Activated T-helper 2 cell treated with anti-CD3 and anti-CD28 coated beads, Interferon-gamma antibody, Interleukin-2, Interleukin-4, amounts not matched to agents 10 μg/mL and 5 μg/mL and 100 μg/mL, durations not matched to agents 14 hours and 24 hours and 36 hours (primary cell): ENCODE results near the gene SMAD4. TPM values are rescaled to one million over a fixed set of nuclear protein-coding genes. Genes with fewer than 3 reads are reported as not detected.
"Not testable (repeated sequence)": the region's sequence is repeated elsewhere in the genome, so short reads cannot be mapped to it uniquely, and the experiment has no call there.

ENCODE experiments used
- DNase-seq: peaks from one replicate; pipeline ENCODE4 v3.0.0; 2021; ENCODE audit warnings: low spot score
- H3K27ac Mint-ChIP-seq: one replicate; pipeline ENCODE4 v1.8.0; 2021; ENCODE audit warnings: mixed read lengths
- H3K27me3 Mint-ChIP-seq: one replicate; pipeline ENCODE4 v1.8.0; 2021; ENCODE audit warnings: low read depth, mixed read lengths
- H3K36me3 Mint-ChIP-seq: one replicate; pipeline ENCODE4 v1.8.0; 2021; ENCODE audit warnings: low read depth, mixed read lengths
- H3K4me1 Mint-ChIP-seq: one replicate; pipeline ENCODE4 v1.8.0; 2021; ENCODE audit warnings: low read depth, mixed read lengths
- H3K4me3 Mint-ChIP-seq: one replicate; pipeline ENCODE4 v1.8.0; 2021; ENCODE audit warnings: low read depth, mild to moderate bottlenecking, moderate library complexity, mixed read lengths
- H3K9me3 Mint-ChIP-seq: one replicate; pipeline ENCODE4 v1.8.0; 2021; ENCODE audit warnings: mixed read lengths
- intact Hi-C: fragments of 100-400 bp; cut with micrococcal nuclease; formaldehyde crosslinking; loops from one replicate; pipeline ENCODE4 v1.15.1; 2023
- total RNA-seq: library from RNA; stranded (reverse); gene quantifications from 2 replicates; pipeline ENCODE4 v1.2.3, GENCODE V29; 2022

SMAD4 gene
- total RNA-seq, 1 donor from 2014 or later, result 73.0 TPM

- intact Hi-C loops, result loop anchor here (5.0 kb wide), 3 partner anchors 44 to 1179 kb away; partner anchors contain the start of gene MRO
- no peaks in the 10 kb centered on the region for H3K27me3 Mint-ChIP-seq
- H3K4me3 Mint-ChIP-seq, result no peak overlapping the region
- no peaks in the 10 kb centered on the region for H3K36me3 Mint-ChIP-seq
- no peak for DNase-seq
- no peaks in the 10 kb centered on the region for H3K9me3 Mint-ChIP-seq
- no peak overlapping the region for H3K27ac Mint-ChIP-seq
- peaks cover 18% of the 10 kb centered on the region for H3K4me1 Mint-ChIP-seq
These were observed 78.3 kb downstream of the SMAD4 start for GRCh38 chr18:51108330-51108729.

- Mint-ChIP-seq H3K9me3 (no peaks in the 10 kb centered on the region), H3K27me3 (no peaks in the 10 kb centered on the region), H3K27ac (no peak overlapping the region), H3K4me3 (no peak overlapping the region), H3K4me1 (peaks cover 18% of the 10 kb centered on the region), H3K36me3 (no peaks in the 10 kb centered on the region)
- intact Hi-C loops, result loop anchor here (2.0 kb wide), 1 partner anchor 61 kb away; no protein-coding TSS in a partner anchor
- DNase-seq, result peak; percentile 51
These were observed 80.2 kb downstream of the SMAD4 start for GRCh38 chr18:51110073-51110797.

- DNase-seq, H3K27ac Mint-ChIP-seq, H3K36me3 Mint-ChIP-seq, H3K9me3 Mint-ChIP-seq, H3K4me3 Mint-ChIP-seq, H3K27me3 Mint-ChIP-seq: not testable (repeated sequence)
- intact Hi-C loops, result loop anchor here (2.0 kb wide), 1 partner anchor 59 kb away; no protein-coding TSS in a partner anchor
- H3K4me1 Mint-ChIP-seq, result peaks cover 18% of the 10 kb centered on the region
These were observed 81.8 kb downstream of the SMAD4 start for GRCh38 chr18:51111633-51112355.

DNA sequence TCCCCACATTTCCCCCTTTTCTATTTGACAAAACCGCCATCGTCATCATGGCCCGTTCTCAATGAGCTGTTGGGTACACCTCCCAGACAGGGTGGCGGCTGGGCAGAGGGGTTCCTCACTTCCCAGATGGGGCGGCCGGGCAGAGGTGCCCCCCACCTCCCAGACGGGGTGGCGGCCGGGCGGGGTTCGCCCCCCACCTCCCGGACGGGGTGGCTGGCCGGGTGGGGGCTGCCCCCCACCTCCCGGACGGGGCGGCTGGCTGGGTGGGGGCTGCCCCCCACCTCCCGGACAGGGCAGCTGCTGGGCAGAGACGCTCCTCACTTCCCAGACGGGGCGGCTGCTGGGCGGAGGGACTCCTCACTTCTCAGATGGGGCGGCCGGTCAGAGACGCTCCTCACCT lies 87.0 kb downstream of the SMAD4 start:
- H3K4me3 Mint-ChIP-seq, H3K36me3 Mint-ChIP-seq, intact Hi-C loops, H3K4me1 Mint-ChIP-seq, H3K27ac Mint-ChIP-seq, DNase-seq, H3K27me3 Mint-ChIP-seq, H3K9me3 Mint-ChIP-seq: not testable (repeated sequence)

DNA sequence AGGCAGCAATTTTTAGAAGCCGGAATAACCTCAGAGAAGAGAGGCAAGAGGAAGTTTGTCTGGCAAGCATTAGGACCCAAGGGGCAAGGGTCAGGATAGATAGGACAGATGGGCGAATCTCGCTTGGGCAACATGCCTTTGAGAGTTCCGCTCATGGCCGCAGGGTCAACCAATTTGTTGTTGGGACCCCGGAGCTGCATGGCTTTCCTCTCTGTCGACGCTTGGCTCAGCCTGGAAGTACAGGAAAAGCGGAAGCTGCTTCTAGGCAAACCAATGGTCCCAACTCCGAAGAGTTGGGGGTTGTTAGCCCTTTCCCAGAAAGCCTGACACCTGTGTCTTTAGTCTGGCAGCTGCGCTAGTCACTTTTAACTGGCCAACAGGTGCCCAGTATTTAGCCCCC lies 89.5 kb downstream of the SMAD4 start:
- H3K36me3 Mint-ChIP-seq, H3K27ac Mint-ChIP-seq, H3K4me3 Mint-ChIP-seq, H3K4me1 Mint-ChIP-seq, intact Hi-C loops, DNase-seq, H3K9me3 Mint-ChIP-seq, H3K27me3 Mint-ChIP-seq: not testable (repeated sequence)

DNA sequence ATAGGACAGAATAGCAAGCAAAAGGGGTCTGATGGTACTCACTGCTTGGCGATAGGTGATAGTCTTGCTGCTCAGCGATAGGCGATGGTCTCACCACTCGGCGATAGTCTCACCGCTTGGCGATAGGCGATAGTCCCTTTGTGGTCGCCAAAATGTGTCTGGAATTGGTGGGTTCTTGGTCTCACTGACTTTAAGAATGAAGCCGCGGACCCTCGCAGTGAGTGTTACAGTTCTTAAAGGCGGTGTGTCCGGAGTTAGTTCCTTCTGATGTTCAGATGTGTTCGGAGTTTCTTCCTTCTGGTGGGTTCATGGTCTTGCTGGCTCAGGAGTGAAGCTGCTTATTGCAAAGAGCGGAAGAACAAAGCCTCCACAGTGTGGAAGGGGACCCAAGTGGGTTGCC lies 90.0 kb downstream of the SMAD4 start:
- H3K36me3 Mint-ChIP-seq, H3K9me3 Mint-ChIP-seq, H3K27me3 Mint-ChIP-seq, H3K4me3 Mint-ChIP-seq, intact Hi-C loops, H3K4me1 Mint-ChIP-seq, H3K27ac Mint-ChIP-seq, DNase-seq: not testable (repeated sequence)

DNA sequence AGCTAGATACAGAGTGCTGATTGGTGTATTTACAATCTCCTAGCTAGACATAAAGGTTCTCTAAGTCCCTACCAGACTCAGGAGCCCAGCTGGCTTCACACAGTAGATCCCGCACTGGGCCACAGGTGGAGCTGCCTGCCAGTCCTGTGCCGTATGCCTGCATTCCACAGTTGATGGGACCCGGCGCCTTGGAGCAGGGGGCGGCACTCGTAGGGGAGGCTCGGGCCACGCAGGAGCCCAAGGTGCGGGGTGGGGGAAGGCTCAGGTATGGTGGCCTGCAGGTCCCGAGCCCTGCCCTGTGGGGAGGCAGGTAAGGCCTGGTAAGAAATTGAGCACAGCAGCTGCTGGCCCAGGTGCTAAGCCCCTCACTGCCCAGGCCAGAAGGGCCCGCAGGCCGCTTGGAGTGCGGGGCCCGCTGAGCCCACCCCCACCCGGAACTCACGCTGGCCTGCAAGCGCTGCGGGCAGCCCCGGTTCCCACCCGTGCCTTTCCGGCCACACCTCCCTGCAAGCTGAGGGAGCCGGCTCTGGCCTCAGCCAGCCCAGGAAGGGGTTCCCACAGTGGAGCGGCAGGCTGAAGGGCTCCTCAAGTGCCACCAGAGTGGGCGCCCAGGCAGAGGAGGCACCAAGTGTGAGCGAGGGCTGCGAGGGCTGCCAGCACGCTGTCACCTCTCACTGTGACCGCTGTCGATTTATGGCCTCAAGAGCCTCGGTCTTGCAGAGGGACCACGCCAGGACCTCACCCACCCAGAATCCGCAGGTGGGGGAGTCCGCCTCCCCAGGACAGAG lies 91.0 kb downstream of the SMAD4 start:
- Mint-ChIP-seq H3K4me3 (no peak overlapping the region), H3K36me3 (no peaks in the 10 kb centered on the region), H3K27ac (no peak overlapping the region), H3K4me1 (no peaks in the 10 kb centered on the region), H3K27me3 (no peaks in the 10 kb centered on the region), H3K9me3 (peaks cover 7% of the 10 kb centered on the region)
- intact Hi-C loops, result no loop called here
- no peak for DNase-seq

DNA sequence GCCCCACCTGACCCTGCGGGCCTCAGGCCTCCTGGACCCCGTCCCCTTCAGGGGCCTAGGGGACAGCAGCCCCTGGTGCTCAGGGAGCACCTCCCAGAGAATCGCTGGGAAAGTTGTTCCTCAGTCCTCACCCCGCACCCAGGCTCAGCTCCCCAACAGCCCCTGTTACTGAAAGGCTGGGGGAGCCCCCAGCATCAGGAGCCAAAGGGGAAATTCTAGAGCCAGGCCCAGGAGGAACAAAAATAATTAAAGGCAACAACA lies 91.5 kb downstream of the SMAD4 start:
- no peak overlapping the region for H3K27ac Mint-ChIP-seq
- DNase-seq, result no peak
- no peak overlapping the region for H3K4me3 Mint-ChIP-seq
- H3K27me3 Mint-ChIP-seq, result no peaks in the 10 kb centered on the region
- H3K4me1 Mint-ChIP-seq, result no peaks in the 10 kb centered on the region
- intact Hi-C loops, result no loop called here
- no peaks in the 10 kb centered on the region for H3K36me3 Mint-ChIP-seq
- H3K9me3 Mint-ChIP-seq, result peaks cover 7% of the 10 kb centered on the region

GRCh38 chr18:51122266-51123045 lies 92.4 kb downstream of the SMAD4 start:
- DNase-seq, result no peak
- Mint-ChIP-seq H3K27me3 (no peaks in the 10 kb centered on the region), H3K9me3 (peaks cover 7% of the 10 kb centered on the region), H3K4me3 (no peak overlapping the region), H3K4me1 (no peaks in the 10 kb centered on the region), H3K36me3 (no peaks in the 10 kb centered on the region), H3K27ac (no peak overlapping the region)
- intact Hi-C loops, result no loop called here

- Mint-ChIP-seq H3K27ac (no peak overlapping the region), H3K4me3 (no peak overlapping the region), H3K4me1 (no peaks in the 10 kb centered on the region), H3K9me3 (peaks cover 4% of the 10 kb centered on the region), H3K27me3 (no peaks in the 10 kb centered on the region), H3K36me3 (no peaks in the 10 kb centered on the region)
- DNase-seq, result no peak
- intact Hi-C loops, result no loop called here
These were observed 93.0 kb downstream of the SMAD4 start for GRCh38 chr18:51123046-51123395.

GRCh38 chr18:51123481-51123880 lies 93.5 kb downstream of the SMAD4 start:
- no peak overlapping the region for H3K27ac Mint-ChIP-seq
- H3K36me3 Mint-ChIP-seq, result no peaks in the 10 kb centered on the region
- no peaks in the 10 kb centered on the region for H3K4me1 Mint-ChIP-seq
- H3K9me3 Mint-ChIP-seq, result no peaks in the 10 kb centered on the region
- DNase-seq, result no peak
- no peak overlapping the region for H3K4me3 Mint-ChIP-seq
- no peaks in the 10 kb centered on the region for H3K27me3 Mint-ChIP-seq
- intact Hi-C loops, result no loop called here

DNA sequence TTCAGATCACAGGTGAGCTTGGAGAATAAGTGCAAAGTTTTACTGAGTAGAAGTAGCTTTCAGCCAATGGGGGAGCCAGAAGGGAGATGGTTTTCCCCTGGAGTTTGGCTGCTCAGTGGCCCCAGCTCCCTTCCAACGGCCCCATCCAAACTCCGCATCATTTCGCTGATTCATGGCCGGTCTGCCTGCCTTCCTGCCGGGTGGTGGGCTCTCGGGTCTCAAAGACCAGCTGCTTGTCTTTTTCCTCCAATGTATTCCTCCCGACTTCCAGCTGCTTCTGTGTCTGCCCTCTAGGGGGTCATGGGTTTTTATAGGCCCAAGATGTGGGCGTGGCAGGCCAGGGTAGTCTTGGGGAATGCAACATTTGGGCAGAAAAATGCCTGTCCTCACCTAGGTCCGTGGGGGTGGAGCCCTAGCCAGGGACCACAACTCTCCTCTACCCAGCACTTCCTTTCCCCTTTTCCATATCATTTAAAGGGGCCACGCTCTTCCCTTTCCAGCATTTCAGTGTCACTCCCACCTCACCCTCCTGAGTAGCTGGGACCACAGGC lies 94.0 kb downstream of the SMAD4 start:
- H3K9me3 Mint-ChIP-seq, result no peaks in the 10 kb centered on the region
- no peak overlapping the region for H3K27ac Mint-ChIP-seq
- H3K4me3 Mint-ChIP-seq, result no peak overlapping the region
- H3K27me3 Mint-ChIP-seq, result no peaks in the 10 kb centered on the region
- H3K4me1 Mint-ChIP-seq, result no peaks in the 10 kb centered on the region
- intact Hi-C loops, result no loop called here
- no peaks in the 10 kb centered on the region for H3K36me3 Mint-ChIP-seq
- no peak for DNase-seq
